ENCODE measurements around the gene ADCY5. TPM values are rescaled to one million over a fixed set of nuclear protein-coding genes. Genes with fewer than 3 reads are reported as not detected.

Gene ADCY5
- total and polyA plus RNA-seq, 7 experiments from 2014 or later: 0.07 TPM; not detected in 6

DNA sequence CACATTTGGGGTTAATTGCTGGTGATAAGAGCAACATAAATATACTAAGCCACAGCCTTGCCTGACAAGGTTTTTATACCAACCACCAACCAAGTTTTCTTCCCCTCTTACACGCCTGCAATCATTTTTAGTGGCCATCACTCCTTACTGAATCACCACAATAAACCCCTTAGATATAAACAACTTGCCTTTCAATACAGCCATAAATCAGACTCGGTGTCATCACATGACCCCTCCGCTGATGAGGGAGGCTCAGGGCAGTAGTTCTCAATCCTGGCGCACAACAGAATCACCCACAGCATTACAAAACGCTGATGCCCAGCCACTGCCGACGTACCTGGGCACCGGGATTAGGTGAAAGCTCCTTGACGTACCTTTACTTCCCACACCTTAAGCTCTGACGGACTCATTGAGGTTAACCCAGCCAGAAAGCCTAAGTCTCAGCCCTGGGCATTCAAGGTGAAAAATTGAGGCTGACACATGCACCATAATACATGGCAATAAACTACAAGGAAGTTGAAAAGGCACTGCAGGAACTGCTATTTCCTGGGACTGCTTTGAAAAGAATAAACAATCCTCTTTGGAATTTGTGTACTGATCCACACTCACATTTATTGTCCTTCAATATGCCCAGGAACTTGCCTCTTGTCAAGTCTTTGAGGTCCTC, 17.1 kb downstream of the ADCY5 start:
- no peaks in the 10 kb centered on the region for H3K9me3 ChIP-seq (ENCODE audit: control insufficient read depth in 2 of 3, low read length in 3 of 3)
- no peaks in the 10 kb centered on the region for H3K36me3 ChIP-seq (ENCODE audit: control insufficient read depth in 2 of 3, insufficient read depth in 3 of 3, low read length in 3 of 3)
- DNase-seq: no peak
- no peak overlapping the region for H3K4me3 Mint-ChIP-seq
- H3K36me3 Mint-ChIP-seq: no peaks in the 10 kb centered on the region
- H3K27me3 Mint-ChIP-seq: peaks cover 0 to 25% (median 4%) of the 10 kb centered on the region in 5 donors
- no peaks in the 10 kb centered on the region for H3K4me1 Mint-ChIP-seq
- no peaks in the 10 kb centered on the region for H3K4me1 ChIP-seq (ENCODE audit: control insufficient read depth in 2 of 2, insufficient read depth in 2 of 2, low read length in 2 of 2)
- intact Hi-C loops (cut with micrococcal nuclease): no loop called here
- POLR2A ChIA-PET: no interaction called here
- ATAC-seq: no peak
- no peaks in the 10 kb centered on the region for H3K27me3 ChIP-seq (ENCODE audit: control insufficient read depth in 2 of 2, insufficient read depth in 2 of 2, low read length in 2 of 2)
- no peak overlapping the region for H3K27ac Mint-ChIP-seq
- no peak overlapping the region for H3K27ac ChIP-seq (ENCODE audit: low read depth, low read length)
- CTCF ChIA-PET: no interaction called here
- peaks cover 0 to 2% (median 0%) of the 10 kb centered on the region in 11 donors for H3K9me3 Mint-ChIP-seq
- H3K4me3 ChIP-seq (ENCODE audit: low read length): no peak overlapping the region

DNA sequence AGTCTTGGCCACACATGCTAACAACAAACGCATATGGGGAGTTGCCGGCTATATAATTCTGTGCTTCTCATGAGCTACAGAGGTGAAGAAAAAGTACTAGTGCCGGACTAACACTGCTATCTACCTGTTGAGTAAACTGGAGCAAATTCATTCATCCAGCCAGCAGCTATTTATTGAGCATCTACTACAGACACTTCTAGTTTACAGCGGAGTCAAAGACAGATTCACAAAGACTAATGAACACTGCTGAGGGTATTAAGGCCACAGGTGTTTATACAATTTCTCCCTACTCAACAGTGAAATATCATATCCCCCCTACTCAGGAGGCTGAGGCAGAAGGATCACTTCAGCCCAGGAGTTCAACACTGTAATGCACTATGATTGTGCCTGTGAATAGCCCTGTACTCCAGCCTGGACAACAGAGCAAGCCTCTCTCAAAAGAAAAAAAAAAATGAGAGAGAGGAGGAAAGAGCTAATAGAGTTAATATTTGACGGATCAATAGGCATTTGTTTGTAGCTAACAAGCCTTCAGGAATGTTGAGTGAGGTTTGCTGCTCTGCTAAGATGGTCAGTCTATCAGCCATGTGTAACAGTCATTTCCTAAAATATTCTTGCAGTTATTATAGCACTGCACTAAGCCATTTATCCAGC, 17.8 kb downstream of the ADCY5 start:
- H3K4me1 Mint-ChIP-seq: no peaks in the 10 kb centered on the region
- CTCF ChIA-PET: no interaction called here

DNA sequence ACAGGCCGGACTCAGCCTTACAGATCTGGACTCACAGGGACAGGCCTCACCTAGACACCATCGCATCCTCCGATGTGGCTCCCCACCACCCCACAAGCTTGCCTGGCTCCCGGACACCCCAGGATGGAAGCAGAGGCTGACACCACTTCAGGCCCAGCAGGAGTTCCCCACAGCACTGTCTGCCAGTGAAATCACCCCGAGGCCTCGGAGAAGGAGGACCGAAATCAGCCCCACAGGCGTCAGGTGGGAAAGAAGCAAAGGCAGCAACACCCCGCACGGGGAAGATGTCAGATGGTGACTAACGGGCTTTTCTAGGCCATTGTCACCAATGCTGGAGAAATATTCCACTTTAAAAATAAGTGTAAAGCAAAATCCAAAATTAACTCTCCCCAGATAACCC, 18.6 kb downstream of the ADCY5 start:
- no peaks in the 10 kb centered on the region for H3K4me1 Mint-ChIP-seq
- intact Hi-C loops (cut with micrococcal nuclease): no loop called here
- peaks cover 0 to 2% (median 0%) of the 10 kb centered on the region in 11 donors for H3K9me3 Mint-ChIP-seq
- no peaks in the 10 kb centered on the region for H3K36me3 ChIP-seq (ENCODE audit: control insufficient read depth in 2 of 3, insufficient read depth in 3 of 3, low read length in 3 of 3)
- ATAC-seq (no peak), DNase-seq (no peak)
- H3K36me3 Mint-ChIP-seq: no peaks in the 10 kb centered on the region
- no peaks in the 10 kb centered on the region for H3K9me3 ChIP-seq (ENCODE audit: control insufficient read depth in 2 of 3, low read length in 3 of 3)
- H3K27ac Mint-ChIP-seq: no peak overlapping the region
- ChIA-PET POLR2A (no interaction called here), CTCF (no interaction called here)
- no peak overlapping the region for H3K4me3 Mint-ChIP-seq
- H3K4me3 ChIP-seq (ENCODE audit: low read length): no peak overlapping the region
- no peaks in the 10 kb centered on the region for H3K4me1 ChIP-seq (ENCODE audit: control insufficient read depth in 2 of 2, insufficient read depth in 2 of 2, low read length in 2 of 2)
- H3K27me3 Mint-ChIP-seq: peaks cover 2 to 29% (median 4%) of the 10 kb centered on the region in 5 donors
- no peak overlapping the region for H3K27ac ChIP-seq (ENCODE audit: low read depth, low read length)
- H3K27me3 ChIP-seq (ENCODE audit: control insufficient read depth in 2 of 2, insufficient read depth in 2 of 2, low read length in 2 of 2): no peaks in the 10 kb centered on the region

More for the DNA sequence above, 17.8 kb downstream of the ADCY5 start:
- ATAC-seq (no peak), DNase-seq (no peak)
- POLR2A ChIA-PET: no interaction called here
- H3K4me3 ChIP-seq (ENCODE audit: low read length): no peak overlapping the region
- H3K4me1 ChIP-seq (ENCODE audit: control insufficient read depth in 2 of 2, insufficient read depth in 2 of 2, low read length in 2 of 2): no peaks in the 10 kb centered on the region
- intact Hi-C loops (cut with micrococcal nuclease): no loop called here
- H3K9me3 Mint-ChIP-seq: peaks cover 0 to 2% (median 0%) of the 10 kb centered on the region in 11 donors
- no peaks in the 10 kb centered on the region for H3K27me3 ChIP-seq (ENCODE audit: control insufficient read depth in 2 of 2, insufficient read depth in 2 of 2, low read length in 2 of 2)
- no peak overlapping the region for H3K27ac Mint-ChIP-seq
- H3K27me3 Mint-ChIP-seq: peaks cover 2 to 29% (median 4%) of the 10 kb centered on the region in 5 donors
- no peak overlapping the region for H3K27ac ChIP-seq (ENCODE audit: low read depth, low read length)
- no peaks in the 10 kb centered on the region for H3K36me3 Mint-ChIP-seq
- H3K9me3 ChIP-seq (ENCODE audit: control insufficient read depth in 2 of 3, low read length in 3 of 3): no peaks in the 10 kb centered on the region
- no peaks in the 10 kb centered on the region for H3K36me3 ChIP-seq (ENCODE audit: control insufficient read depth in 2 of 3, insufficient read depth in 3 of 3, low read length in 3 of 3)
- H3K4me3 Mint-ChIP-seq: no peak overlapping the region

DNA sequence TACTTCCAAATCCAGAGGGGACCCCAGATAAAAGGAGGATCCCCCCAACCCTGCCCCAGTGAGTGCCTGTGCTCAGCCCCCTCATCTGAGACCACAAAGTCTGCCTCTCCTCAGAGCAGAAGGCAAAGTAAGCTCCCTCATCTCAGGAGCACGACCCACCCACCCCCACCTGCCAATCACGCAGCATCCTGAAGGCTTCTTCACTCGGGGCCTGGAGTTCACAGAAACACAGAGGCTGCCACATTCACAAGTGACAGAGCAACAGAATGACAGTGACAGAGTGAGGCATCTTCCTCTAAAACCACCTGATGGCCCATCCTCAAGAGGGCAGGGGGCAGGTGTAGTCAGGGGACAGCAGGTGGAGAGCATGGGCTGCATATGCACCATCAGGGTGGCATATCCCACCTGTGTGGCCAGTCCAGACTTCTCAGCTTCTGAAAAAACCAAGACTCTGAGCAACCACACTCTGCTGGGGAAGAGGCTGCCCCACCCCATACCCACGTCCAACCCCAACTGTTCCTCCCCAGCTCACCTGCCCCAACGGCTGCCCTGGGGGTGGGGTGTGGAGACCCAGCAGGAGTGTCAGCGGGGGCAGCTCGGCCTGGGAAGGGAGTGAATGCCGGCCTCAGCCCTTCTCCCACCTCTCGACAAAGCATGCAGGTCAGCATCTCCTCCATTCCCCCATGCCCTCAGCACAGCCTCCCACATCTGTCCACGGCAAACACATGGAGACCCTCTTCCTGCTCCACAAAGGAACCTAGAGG, 19.3 kb downstream of the ADCY5 start:
- ChIA-PET CTCF (no interaction called here), POLR2A (no interaction called here)
- DNase-seq (no peak), ATAC-seq (no peak)
- no peak overlapping the region for H3K4me3 Mint-ChIP-seq
- intact Hi-C loops (cut with micrococcal nuclease): no loop called here
- H3K27ac Mint-ChIP-seq: no peak overlapping the region
- H3K9me3 Mint-ChIP-seq: peaks cover 0 to 2% (median 0%) of the 10 kb centered on the region in 11 donors
- peaks cover 2 to 29% (median 4%) of the 10 kb centered on the region in 5 donors for H3K27me3 Mint-ChIP-seq
- Histone ChIP-seq H3K27ac (ENCODE audit: low read depth, low read length) (no peak overlapping the region), H3K9me3 (ENCODE audit: control insufficient read depth in 2 of 3, low read length in 3 of 3) (no peaks in the 10 kb centered on the region), H3K36me3 (ENCODE audit: control insufficient read depth in 2 of 3, insufficient read depth in 3 of 3, low read length in 3 of 3) (no peaks in the 10 kb centered on the region), H3K27me3 (ENCODE audit: control insufficient read depth in 2 of 2, insufficient read depth in 2 of 2, low read length in 2 of 2) (no peaks in the 10 kb centered on the region), H3K4me3 (ENCODE audit: low read length) (no peak overlapping the region), H3K4me1 (ENCODE audit: control insufficient read depth in 2 of 2, insufficient read depth in 2 of 2, low read length in 2 of 2) (no peaks in the 10 kb centered on the region)
- H3K4me1 Mint-ChIP-seq: no peaks in the 10 kb centered on the region
- H3K36me3 Mint-ChIP-seq: no peaks in the 10 kb centered on the region

DNA sequence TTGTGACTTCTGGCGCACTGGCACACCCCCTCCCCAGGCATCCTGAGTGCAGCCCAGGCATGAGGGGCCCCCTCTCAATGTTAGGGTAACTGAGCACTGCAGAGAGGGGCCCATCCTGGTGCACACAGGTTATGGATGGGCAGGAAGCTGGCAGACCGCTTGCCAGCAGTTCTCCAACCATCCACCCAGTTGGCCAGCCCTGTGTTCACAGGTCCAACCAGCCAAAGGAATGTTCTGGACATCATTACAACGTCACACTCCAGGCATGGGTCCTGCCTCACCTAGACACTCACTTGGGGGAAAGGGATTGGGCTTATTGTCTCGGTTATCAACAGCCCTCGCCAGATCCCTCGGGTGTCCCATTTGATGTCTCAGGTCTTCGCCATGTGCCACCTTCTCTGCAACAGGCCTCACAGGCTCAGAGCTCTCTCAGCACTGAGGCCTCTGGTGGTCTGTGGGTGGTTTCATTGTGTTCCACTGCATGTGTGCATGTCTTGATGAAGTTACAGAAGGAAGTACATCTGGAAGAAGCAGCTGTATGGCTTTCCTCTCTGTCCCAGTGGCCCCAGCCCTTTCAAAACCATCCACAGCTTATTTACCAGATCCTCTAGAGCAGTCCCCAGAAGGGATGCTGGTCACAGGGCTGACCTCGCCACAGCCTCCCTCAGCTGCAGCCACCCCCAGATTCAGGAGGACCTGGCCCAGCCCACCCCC, 23.7 kb downstream of the ADCY5 start:
- H3K27ac Mint-ChIP-seq: no peak overlapping the region
- no peaks in the 10 kb centered on the region for H3K36me3 Mint-ChIP-seq
- H3K4me1 ChIP-seq (ENCODE audit: control insufficient read depth in 2 of 2, insufficient read depth in 2 of 2, low read length in 2 of 2): no peaks in the 10 kb centered on the region
- H3K4me3 ChIP-seq (ENCODE audit: low read length): no peak overlapping the region
- DNase-seq (no peak), ATAC-seq (no peak)
- H3K4me3 Mint-ChIP-seq: no peak overlapping the region
- H3K27me3 Mint-ChIP-seq: peaks cover 4 to 22% (median 7%) of the 10 kb centered on the region in 5 donors
- intact Hi-C loops (cut with micrococcal nuclease): no loop called here
- no peaks in the 10 kb centered on the region for H3K36me3 ChIP-seq (ENCODE audit: control insufficient read depth in 2 of 3, insufficient read depth in 3 of 3, low read length in 3 of 3)
- H3K4me1 Mint-ChIP-seq: peaks cover 0 to 2% (median 0%) of the 10 kb centered on the region in 7 donors
- ChIA-PET CTCF (no interaction called here), POLR2A (no interaction called here)
- no peaks in the 10 kb centered on the region for H3K27me3 ChIP-seq (ENCODE audit: control insufficient read depth in 2 of 2, insufficient read depth in 2 of 2, low read length in 2 of 2)
- H3K9me3 ChIP-seq (ENCODE audit: control insufficient read depth in 2 of 3, low read length in 3 of 3): no peaks in the 10 kb centered on the region
- H3K27ac ChIP-seq (ENCODE audit: low read depth, low read length): no peak overlapping the region
- peaks cover 0 to 2% (median 0%) of the 10 kb centered on the region in 11 donors for H3K9me3 Mint-ChIP-seq

DNA sequence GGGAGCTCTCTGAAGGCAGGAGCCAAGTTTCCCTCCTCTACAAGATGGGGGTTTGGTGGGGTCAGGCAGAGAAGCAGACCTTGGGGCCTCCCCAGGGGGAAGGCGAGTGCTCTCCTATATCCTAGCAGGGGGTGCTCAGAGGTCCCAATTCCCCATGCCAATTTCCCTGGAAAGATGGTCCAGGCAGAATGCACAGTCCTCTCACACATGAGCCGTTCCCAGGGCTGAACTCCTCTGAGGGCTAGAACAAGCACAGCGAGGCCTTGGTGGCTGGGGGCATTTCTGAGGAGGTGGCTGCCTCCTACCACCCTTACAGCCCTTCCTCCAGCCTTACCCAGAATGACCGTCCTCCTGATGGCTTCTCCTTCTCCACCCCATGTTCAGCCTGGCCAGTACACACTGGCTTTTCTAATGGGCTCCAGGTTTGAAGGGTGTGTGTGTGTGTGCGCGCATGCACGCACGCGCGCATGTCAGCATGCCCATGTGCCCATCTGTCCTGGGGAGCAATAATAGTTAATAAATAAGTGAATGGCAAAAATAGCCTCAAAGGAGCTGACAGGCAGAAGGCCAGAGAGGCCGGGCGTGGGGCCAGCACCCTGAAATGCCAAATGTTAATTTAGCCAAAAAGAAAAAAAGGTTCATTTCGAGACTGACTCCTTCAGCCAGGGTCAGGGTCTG, 24.4 kb downstream of the ADCY5 start:
- H3K36me3 Mint-ChIP-seq: no peaks in the 10 kb centered on the region
- Histone ChIP-seq H3K4me1 (ENCODE audit: control insufficient read depth in 2 of 2, insufficient read depth in 2 of 2, low read length in 2 of 2) (no peaks in the 10 kb centered on the region), H3K4me3 (ENCODE audit: low read length) (no peak overlapping the region), H3K36me3 (ENCODE audit: control insufficient read depth in 2 of 3, insufficient read depth in 3 of 3, low read length in 3 of 3) (no peaks in the 10 kb centered on the region), H3K9me3 (ENCODE audit: control insufficient read depth in 2 of 3, low read length in 3 of 3) (no peaks in the 10 kb centered on the region), H3K27me3 (ENCODE audit: control insufficient read depth in 2 of 2, insufficient read depth in 2 of 2, low read length in 2 of 2) (no peaks in the 10 kb centered on the region), H3K27ac (ENCODE audit: low read depth, low read length) (no peak overlapping the region)
- H3K27me3 Mint-ChIP-seq: peaks cover 0 to 18% (median 7%) of the 10 kb centered on the region in 5 donors
- ATAC-seq (no peak), DNase-seq (no peak)
- intact Hi-C loops (cut with micrococcal nuclease): no loop called here
- peaks cover 0 to 2% (median 0%) of the 10 kb centered on the region in 11 donors for H3K9me3 Mint-ChIP-seq
- no peak overlapping the region for H3K4me3 Mint-ChIP-seq
- no peak overlapping the region for H3K27ac Mint-ChIP-seq
- POLR2A ChIA-PET: no interaction called here
- CTCF ChIA-PET: no interaction called here
- H3K4me1 Mint-ChIP-seq: peaks cover 0 to 2% (median 0%) of the 10 kb centered on the region in 7 donors

Data from naive thymus-derived CD4-positive, alpha-beta T cell (primary cell).